ENCODE measurements around the gene TRIOBP. TPM values are rescaled to one million over a fixed set of nuclear protein-coding genes. Genes with fewer than 3 reads are reported as not detected.
A peak's percentile ranks its signal among the peaks of the same experiment; 100 is the strongest.

The TRIOBP gene
- total and polyA plus RNA-seq, 2 donors (not counting 3 experiments of a cell fraction or from before 2014, with no cell fraction given), result 60.6 to 104 TPM

- Histone ChIP-seq H3K27me3 (ENCODE audit: control insufficient read depth in 2 of 2, insufficient read depth in 2 of 2, low read length in 2 of 2) (peaks cover 2 to 3% of the 10 kb centered on the region in 2 experiments), H3K36me3 (ENCODE audit: control insufficient read depth in 2 of 2, extremely low read depth in 1 of 2, insufficient read depth in 2 of 2, low read length in 2 of 2) (peaks cover 0 to 4% of the 10 kb centered on the region in 2 experiments), H4K20me1 (replicated peaks; ENCODE audit: control insufficient read depth, extremely low read depth, insufficient read depth, low read length) (no peaks in the 10 kb centered on the region), H3K27ac (ENCODE audit: insufficient read depth, low read depth, low read length) (no peak overlapping the region), H3K9ac (replicated peaks; ENCODE audit: extremely low read depth, insufficient read depth, low read length) (no peak overlapping the region), H3K4me1 (ENCODE audit: control insufficient read depth, extremely low read depth, insufficient read depth, low read length) (peaks cover 9% of the 10 kb centered on the region), H3K9me3 (replicated peaks; ENCODE audit: control insufficient read depth, insufficient read depth, low read length) (no peaks in the 10 kb centered on the region), H3K9me1 (replicated peaks; ENCODE audit: control insufficient read depth, extremely low read depth, insufficient read depth, low read length) (no peaks in the 10 kb centered on the region), H3K4me2 (ENCODE audit: insufficient read depth, low read length) (peak overlapping the region; percentile 38), H2AFZ (ENCODE audit: low read depth, low read length) (peak overlapping the region; percentile 85), H3K79me2 (ENCODE audit: control insufficient read depth, insufficient read depth, low read length) (no peaks in the 10 kb centered on the region), H3K4me3 (replicated peaks in 1 of 3; ENCODE audit: insufficient read depth in 1 of 3, low read depth in 1 of 3, low read length in 3 of 3) (no peak overlapping the region)
- ChIA-PET CTCF (interaction anchor here (1.2 to 5.9 kb wide), 12 partner anchors 8 to 146 kb away, joined by 4 to 223 read pairs (median 16); partner anchors contain the start of genes EIF3L, GCAT and MICALL1), POLR2A (no interaction called here)
- intact Hi-C loops (cut with micrococcal nuclease), result loop anchor here (5.0 kb wide), 1 partner anchor 133 kb away; the partner anchor contains the start of genes C22orf23 and POLR2F
- TF ChIP-seq EZH2 (IDR thresholded peaks at IDR 0.05; ENCODE audit: borderline replicate concordance, low read depth, low read length, severe bottlenecking), result peak; percentile 35
- TF ChIP-seq POLR2A (IDR thresholded peaks at IDR 0.05; ENCODE audit: low read depth, low read length), result no peak
- dilution Hi-C loops (cut with MboI; ENCODE audit: extremely low pct_ligation_motif_present, low sequenced_read_pairs), result no loop called here
- no peak for FAIRE-seq
- no peak for DNase-seq (ENCODE audit: low read depth, low spot score)
- no TSS peak for BruUV-seq (replicated peaks)
These were observed 122.2 kb downstream of the TRIOBP start for GRCh38 chr22:37819105-37819433.

DNA sequence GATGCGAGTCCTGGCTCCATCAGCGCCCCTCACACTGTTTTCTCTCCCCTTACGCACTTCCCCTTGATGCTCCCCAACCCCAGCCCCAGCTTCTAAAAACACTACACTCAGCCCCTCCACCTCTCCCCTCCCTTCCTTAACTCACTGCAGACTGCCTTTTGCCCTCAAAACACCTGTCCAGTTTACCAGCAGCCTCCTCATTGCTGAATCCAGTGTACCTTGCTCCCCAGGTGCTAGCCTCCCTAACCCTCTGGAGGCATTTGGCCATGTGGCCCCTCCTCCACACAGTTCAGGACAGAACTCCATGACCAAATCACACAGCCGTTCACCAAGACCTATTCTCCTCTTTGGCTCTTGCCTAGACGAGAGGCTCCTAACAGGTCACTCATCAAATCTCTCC lies 123.5 kb downstream of the TRIOBP start:
- Histone ChIP-seq H2AFZ (ENCODE audit: low read depth, low read length) (no peak overlapping the region), H3K27me3 (ENCODE audit: control insufficient read depth in 2 of 2, insufficient read depth in 2 of 2, low read length in 2 of 2) (peaks cover 2 to 3% of the 10 kb centered on the region in 2 experiments), H3K9me3 (replicated peaks; ENCODE audit: control insufficient read depth, insufficient read depth, low read length) (no peaks in the 10 kb centered on the region), H3K36me3 (ENCODE audit: control insufficient read depth in 2 of 2, extremely low read depth in 1 of 2, insufficient read depth in 2 of 2, low read length in 2 of 2) (no peaks in the 10 kb centered on the region), H3K4me3 (replicated peaks in 1 of 3; ENCODE audit: insufficient read depth in 1 of 3, low read depth in 1 of 3, low read length in 3 of 3) (no peak overlapping the region), H3K79me2 (ENCODE audit: control insufficient read depth, insufficient read depth, low read length) (no peaks in the 10 kb centered on the region), H4K20me1 (replicated peaks; ENCODE audit: control insufficient read depth, extremely low read depth, insufficient read depth, low read length) (no peaks in the 10 kb centered on the region), H3K27ac (ENCODE audit: insufficient read depth, low read depth, low read length) (no peak overlapping the region), H3K4me2 (ENCODE audit: insufficient read depth, low read length) (no peak overlapping the region), H3K9me1 (replicated peaks; ENCODE audit: control insufficient read depth, extremely low read depth, insufficient read depth, low read length) (no peaks in the 10 kb centered on the region), H3K4me1 (ENCODE audit: control insufficient read depth, extremely low read depth, insufficient read depth, low read length) (peaks cover 9% of the 10 kb centered on the region), H3K9ac (replicated peaks; ENCODE audit: extremely low read depth, insufficient read depth, low read length) (no peak overlapping the region)
- ChIA-PET POLR2A (no interaction called here), CTCF (interaction anchor here (0.9 to 5.9 kb wide), 5 partner anchors 7 to 146 kb away, joined by 3 to 223 read pairs (median 22); no protein-coding TSS in a partner anchor)
- TF ChIP-seq MAX (IDR thresholded peaks at IDR 0.05; ENCODE audit: insufficient read depth, insufficient read length), result no peak
- no peak for TF ChIP-seq GATA2 (IDR thresholded peaks at IDR 0.05; ENCODE audit: insufficient read depth, insufficient read length, low read depth, low read length)
- no peak for TF ChIP-seq POLR2A (IDR thresholded peaks at IDR 0.05; ENCODE audit: low read depth, low read length)
- TF ChIP-seq CTCF (IDR thresholded peaks at IDR 0.05; ENCODE audit: extremely low read depth in 1 of 2, insufficient read depth in 1 of 2, low read depth in 1 of 2, low read length in 2 of 2), result no peak
- no peak for TF ChIP-seq EZH2 (IDR thresholded peaks at IDR 0.05; ENCODE audit: borderline replicate concordance, low read depth, low read length, severe bottlenecking)
- TF ChIP-seq JUN (IDR thresholded peaks at IDR 0.05; ENCODE audit: borderline replicate concordance, insufficient read depth, insufficient read length, low read depth), result no peak
- no peak for TF ChIP-seq POLR2AphosphoS5 (IDR thresholded peaks at IDR 0.05; ENCODE audit: insufficient read depth, low read depth, low read length)
- TF ChIP-seq FOS (IDR thresholded peaks at IDR 0.05; ENCODE audit: borderline replicate concordance, insufficient read depth, low read length), result no peak
- no peak for TF ChIP-seq MYC (IDR thresholded peaks at IDR 0.05; ENCODE audit: low read depth, low read length)
- DNase-seq (ENCODE audit: low read depth, low spot score) (no peak), FAIRE-seq (no peak)
- dilution Hi-C loops (cut with MboI; ENCODE audit: extremely low pct_ligation_motif_present, low sequenced_read_pairs), result no loop called here
- intact Hi-C loops (cut with micrococcal nuclease), result no loop called here
- no TSS peak for BruUV-seq (replicated peaks)

All from endothelial cell of umbilical vein (primary cell).